Hepatocyte (in vitro differentiated cells): ENCODE measurements around the gene PPOX. TPM values are rescaled to one million over a fixed set of nuclear protein-coding genes. Genes with fewer than 3 reads are reported as not detected.

Experiments
- DNase-seq: peaks from one replicate; pipeline ENCODE4 v3.0.0-alpha.2; 2016; ENCODE audit warnings: low spot score
- H2AFZ ChIP-seq: fragments of 200-600 bp; sonication (generic); 2 replicates; pipeline ENCODE4 v1.6.0; 2016; ENCODE audit warnings: antibody characterized with exemption, mild to moderate bottlenecking
- H3K27ac ChIP-seq: fragments of 200-600 bp; sonication (generic); 2 replicates; pipeline ENCODE4 v1.5.1; 2016; ENCODE audit warnings: mild to moderate bottlenecking
- H3K27me3 ChIP-seq: fragments of 200-600 bp; sonication (generic); 2 replicates; pipeline ENCODE4 v1.6.1; 2016
- H3K36me3 ChIP-seq: fragments of 200-600 bp; sonication (generic); replicated peaks from 2 replicates; pipeline ENCODE4 v1.5.1; 2016; ENCODE audit warnings: low read depth; ENCODE audit not compliant: insufficient read depth
- H3K4me1 ChIP-seq: fragments of 200-600 bp; sonication (generic); 2 replicates; pipeline ENCODE4 v1.5.1; 2016; ENCODE audit warnings: mild to moderate bottlenecking, moderate library complexity; ENCODE audit not compliant: insufficient read depth
- H3K4me2 ChIP-seq: fragments of 200-600 bp; sonication (generic); 2 replicates; pipeline ENCODE4 v1.6.0; 2016
- H3K4me3 ChIP-seq: fragments of 200-600 bp; sonication (generic); 2 replicates; pipeline ENCODE4 v1.5.1; 2016; ENCODE audit warnings: mild to moderate bottlenecking
- H3K79me2 ChIP-seq: fragments of 200-600 bp; sonication (generic); 2 replicates; pipeline ENCODE4 v1.6.0; 2017; ENCODE audit warnings: mild to moderate bottlenecking
- H3K9me2 ChIP-seq: fragments of 200-600 bp; sonication (generic); replicated peaks from 2 replicates; pipeline ENCODE4 v1.6.0; 2017; ENCODE audit warnings: mild to moderate bottlenecking; ENCODE audit not compliant: insufficient read depth
- H3K9me3 ChIP-seq: fragments of 200-600 bp; sonication (generic); 2 replicates; pipeline ENCODE4 v1.5.1; 2016; ENCODE audit warnings: low read depth, mild to moderate bottlenecking
- H4K20me1 ChIP-seq: fragments of 200-600 bp; sonication (generic); 2 replicates; pipeline ENCODE4 v1.6.0; 2016; ENCODE audit warnings: mild to moderate bottlenecking; ENCODE audit not compliant: insufficient read depth, poor library complexity, severe bottlenecking
- EZH2 ChIP-seq: fragments of 200-600 bp; sonication (generic); IDR thresholded peaks from 2 replicates; pipeline ENCODE4 v1.6.1; 2016; ENCODE audit warnings: antibody characterized with exemption, mild to moderate bottlenecking, borderline replicate concordance
- EZH2phosphoT487 ChIP-seq: fragments of 200-600 bp; sonication (generic); IDR thresholded peaks from one replicate; pipeline ENCODE4 v1.6.1; 2018; ENCODE audit warnings: antibody characterized with exemption, mild to moderate bottlenecking, low read depth, moderate library complexity; ENCODE audit not compliant: unreplicated experiment, severe bottlenecking
- WGBS: methylation state at CpG from one replicate; pipeline ENCODE4 v1.1.6; 2016; ENCODE audit warnings: low lambda C conversion rate; ENCODE audit errors: missing lambda C conversion rate; 5-methylcytosine and 5-hydroxymethylcytosine counted together
- polyA plus RNA-seq: library from polyadenylated mRNA; unstranded; fragments of >200 nt; fragmentation: Nextera tagmentation; extraction: Ambion mirVana; gene quantifications from 2 replicates; pipeline ENCODE4 v1.2.1, GENCODE V29; 2016
- total RNA-seq: library from RNA; depleted of rRNA; stranded (reverse); fragments of >200 nt; gene quantifications from 2 replicates; pipeline ENCODE4 v1.2.3, GENCODE V29; 2014
- TF ChIP-seq, protein P1 (sequence below): fragments of 200-600 bp; sonication (generic); IDR thresholded peaks from 2 replicates; pipeline ENCODE4 v1.5.1; 2016; ENCODE audit warnings: antibody characterized with exemption, mild to moderate bottlenecking; ENCODE audit not compliant: poor library complexity

The PPOX gene
- total and polyA plus RNA-seq, 2 experiments from 2014 or later: 11.2 to 30.7 TPM

DNA sequence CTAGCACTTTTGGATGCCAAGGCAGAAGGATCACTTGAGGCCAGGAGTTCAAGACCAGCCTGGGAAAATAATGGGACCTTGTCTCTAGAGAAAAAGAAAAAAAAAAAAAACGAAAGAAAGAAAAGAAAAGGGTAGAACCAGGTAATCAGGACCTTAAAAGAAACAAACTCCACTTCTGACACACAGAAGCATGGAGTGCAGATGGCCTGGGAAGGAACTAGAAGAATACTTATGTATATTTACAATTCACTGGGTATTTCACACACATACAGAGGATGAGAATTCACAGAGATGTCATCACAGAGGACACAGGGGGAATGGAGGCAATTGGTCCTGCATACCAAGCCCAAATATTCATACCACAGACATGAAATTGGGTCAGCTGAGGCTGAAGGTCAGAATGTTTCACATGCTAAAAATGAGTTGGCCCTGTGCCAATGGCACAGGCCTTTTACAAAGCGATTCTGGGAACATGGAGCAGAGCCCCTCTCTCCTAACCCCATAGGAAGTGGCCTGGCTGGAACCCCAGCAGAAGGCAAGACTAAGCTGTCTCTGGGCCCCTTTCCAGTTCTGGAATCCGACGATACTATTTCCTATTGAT is 6.7 kb downstream of the PPOX start:
- Histone ChIP-seq H3K27me3 (no peaks in the 10 kb centered on the region), H3K9me2 (no peaks in the 10 kb centered on the region), H3K27ac (no peak overlapping the region), H3K9me3 (no peaks in the 10 kb centered on the region), H3K4me1 (peaks cover 8% of the 10 kb centered on the region), H3K4me2 (no peak overlapping the region), H3K4me3 (no peak overlapping the region), H4K20me1 (no peaks in the 10 kb centered on the region), H2AFZ (no peak overlapping the region), H3K79me2 (peaks cover 17% of the 10 kb centered on the region), H3K36me3 (no peaks in the 10 kb centered on the region)
- 81% methylated on average over 3 of the region's 4 CpGs for WGBS
- TF ChIP-seq EZH2phosphoT487: no peak
- TF ChIP-seq, protein P1, sequence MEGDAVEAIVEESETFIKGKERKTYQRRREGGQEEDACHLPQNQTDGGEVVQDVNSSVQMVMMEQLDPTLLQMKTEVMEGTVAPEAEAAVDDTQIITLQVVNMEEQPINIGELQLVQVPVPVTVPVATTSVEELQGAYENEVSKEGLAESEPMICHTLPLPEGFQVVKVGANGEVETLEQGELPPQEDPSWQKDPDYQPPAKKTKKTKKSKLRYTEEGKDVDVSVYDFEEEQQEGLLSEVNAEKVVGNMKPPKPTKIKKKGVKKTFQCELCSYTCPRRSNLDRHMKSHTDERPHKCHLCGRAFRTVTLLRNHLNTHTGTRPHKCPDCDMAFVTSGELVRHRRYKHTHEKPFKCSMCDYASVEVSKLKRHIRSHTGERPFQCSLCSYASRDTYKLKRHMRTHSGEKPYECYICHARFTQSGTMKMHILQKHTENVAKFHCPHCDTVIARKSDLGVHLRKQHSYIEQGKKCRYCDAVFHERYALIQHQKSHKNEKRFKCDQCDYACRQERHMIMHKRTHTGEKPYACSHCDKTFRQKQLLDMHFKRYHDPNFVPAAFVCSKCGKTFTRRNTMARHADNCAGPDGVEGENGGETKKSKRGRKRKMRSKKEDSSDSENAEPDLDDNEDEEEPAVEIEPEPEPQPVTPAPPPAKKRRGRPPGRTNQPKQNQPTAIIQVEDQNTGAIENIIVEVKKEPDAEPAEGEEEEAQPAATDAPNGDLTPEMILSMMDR: no peak
- no peak for TF ChIP-seq EZH2
- no peak for DNase-seq

GRCh38 chr1:161173711-161174110 is 7.5 kb downstream of the PPOX start:
- H3K9me3 ChIP-seq: no peaks in the 10 kb centered on the region
- no peaks in the 10 kb centered on the region for H4K20me1 ChIP-seq
- H3K27me3 ChIP-seq: no peaks in the 10 kb centered on the region
- DNase-seq: no peak
- peaks cover 17% of the 10 kb centered on the region for H3K79me2 ChIP-seq
- H3K27ac ChIP-seq: no peak overlapping the region
- 99% methylated on average over 11 of the region's 11 CpGs for WGBS
- H3K36me3 ChIP-seq: no peaks in the 10 kb centered on the region
- no peak for TF ChIP-seq EZH2
- no peak for TF ChIP-seq EZH2phosphoT487
- TF ChIP-seq, protein P1: no peak
- H3K4me2 ChIP-seq: no peak overlapping the region
- H2AFZ ChIP-seq: no peak overlapping the region
- H3K4me3 ChIP-seq: no peak overlapping the region
- peaks cover 8% of the 10 kb centered on the region for H3K4me1 ChIP-seq
- no peaks in the 10 kb centered on the region for H3K9me2 ChIP-seq

DNA sequence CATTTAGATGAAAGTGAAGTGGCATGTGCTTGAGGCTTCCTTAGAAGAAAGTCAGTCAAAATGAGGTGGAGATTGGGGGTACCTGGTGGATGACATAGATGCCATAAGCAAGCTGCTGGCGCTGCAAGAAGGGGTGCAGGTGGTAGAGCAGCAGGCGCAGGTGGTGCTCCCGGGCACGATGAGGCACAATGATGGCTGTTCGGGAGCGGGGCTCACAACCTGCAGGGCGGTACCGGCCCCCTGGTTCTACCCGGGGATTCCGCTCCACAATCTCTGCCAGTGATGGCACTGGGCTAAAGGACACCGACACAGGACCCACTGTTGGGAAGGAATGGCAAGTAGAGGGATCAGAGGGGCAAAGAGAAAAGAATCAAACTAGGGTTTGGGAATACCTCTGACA is 8.7 kb downstream of the PPOX start:
- no peak for DNase-seq
- 98% methylated on average over 11 of the region's 11 CpGs for WGBS
- Histone ChIP-seq H2AFZ (no peak overlapping the region), H3K9me3 (no peaks in the 10 kb centered on the region), H3K4me3 (no peak overlapping the region), H3K27ac (no peak overlapping the region), H3K79me2 (peaks cover 17% of the 10 kb centered on the region), H3K4me1 (peaks cover 8% of the 10 kb centered on the region), H3K27me3 (no peaks in the 10 kb centered on the region), H3K36me3 (no peaks in the 10 kb centered on the region), H3K9me2 (no peaks in the 10 kb centered on the region), H4K20me1 (no peaks in the 10 kb centered on the region), H3K4me2 (no peak overlapping the region)
- TF ChIP-seq, protein P1: no peak
- TF ChIP-seq EZH2phosphoT487 (no peak), EZH2 (no peak)
